WTC11 (cell line): ENCODE data around the gene H2AZ2. TPM values are rescaled to one million over a fixed set of nuclear protein-coding genes. Genes with fewer than 3 reads are reported as not detected.

Source experiments
- ATAC-seq: fragments of 200-7000 bp; cut with Tn5 transposase; 2 replicates; pipeline ENCODE4 v1.10.0; 2021; ENCODE audit warnings: mild to moderate bottlenecking, moderate library complexity
- CTCF ChIA-PET: fragments of 300-600 bp; sonication (Branson Sonifier 250); formaldehyde crosslinking; loops from one replicate; lab custom pipeline; 2021; ENCODE audit warnings: antibody characterized with exemption; lab: Charles Lee
- POLR2A ChIA-PET: fragments of 350-600 bp; sonication (Branson Sonifier 250); formaldehyde crosslinking; loops from one replicate; lab custom pipeline; 2021; ENCODE audit warnings: antibody characterized with exemption; lab: Charles Lee
- DNase-seq: peaks from one replicate; pipeline ENCODE4 v3.0.0; 2021; ENCODE audit warnings: low spot score
- H3K27ac Mint-ChIP-seq: 2 replicates; pipeline ENCODE4 v1.8.0; 2021; ENCODE audit warnings: mixed read lengths
- H3K27me3 Mint-ChIP-seq: 2 replicates; pipeline ENCODE4 v1.8.0; 2021; ENCODE audit warnings: low read depth, mild to moderate bottlenecking, moderate library complexity, mixed read lengths
- H3K36me3 Mint-ChIP-seq: 2 replicates; pipeline ENCODE4 v1.8.0; 2021; ENCODE audit warnings: mixed read lengths
- H3K4me1 Mint-ChIP-seq: 2 replicates; pipeline ENCODE4 v1.8.0; 2022; ENCODE audit warnings: mixed read lengths
- H3K4me3 Mint-ChIP-seq: 2 replicates; pipeline ENCODE4 v1.8.0; 2021; ENCODE audit warnings: mild to moderate bottlenecking, moderate library complexity, mixed read lengths
- H3K9me3 Mint-ChIP-seq: 2 replicates; pipeline ENCODE4 v1.8.0; 2021; ENCODE audit warnings: mixed read lengths
- ATF1 ChIP-seq: sonication (generic); formaldehyde crosslinking; IDR thresholded peaks from 2 replicates; pipeline ENCODE4 v1.8.1; 2023; ENCODE audit warnings: mild to moderate bottlenecking, moderate library complexity, missing genetic modification reagents
- CDX4 ChIP-seq: fragments of 250-450 bp; sonication (Bioruptor Pico); IDR thresholded peaks from 2 replicates; pipeline ENCODE4 v1.9.0; 2021; ENCODE audit warnings: moderate library complexity, mild to moderate bottlenecking, inconsistent platforms, borderline replicate concordance
- EMX1 ChIP-seq: fragments of 250-450 bp; sonication (Bioruptor Pico); IDR thresholded peaks from 2 replicates; pipeline ENCODE4 v1.8.0; 2021; ENCODE audit warnings: mild to moderate bottlenecking
- HMGXB4 ChIP-seq: sonication (generic); formaldehyde crosslinking; IDR thresholded peaks from 2 replicates; pipeline ENCODE4 v1.8.1; 2023; ENCODE audit warnings: mild to moderate bottlenecking, moderate library complexity, missing genetic modification reagents
- MAX ChIP-seq: sonication (generic); formaldehyde crosslinking; IDR thresholded peaks from 2 replicates; pipeline ENCODE4 v1.8.0; 2022; ENCODE audit warnings: mild to moderate bottlenecking, missing genetic modification reagents
- NR3C1 ChIP-seq: sonication (generic); formaldehyde crosslinking; conservative IDR thresholded peaks from 2 replicates; pipeline ENCODE4 v1.8.1; 2023; ENCODE audit warnings: low read depth, mild to moderate bottlenecking, missing genetic modification reagents
- PRDM15 ChIP-seq: sonication (generic); formaldehyde crosslinking; IDR thresholded peaks from 2 replicates; pipeline ENCODE4 v1.8.0; 2022; ENCODE audit warnings: missing genetic modification reagents
- USF1 ChIP-seq: sonication (generic); formaldehyde crosslinking; IDR thresholded peaks from 2 replicates; pipeline ENCODE4 v1.8.0; 2022; ENCODE audit warnings: mild to moderate bottlenecking, missing genetic modification reagents
- ZBTB21 ChIP-seq: sonication (generic); formaldehyde crosslinking; IDR thresholded peaks from 2 replicates; pipeline ENCODE4 v1.8.1; 2023; ENCODE audit warnings: mild to moderate bottlenecking, missing genetic modification reagents, borderline replicate concordance
- ZNF263 ChIP-seq: sonication (generic); formaldehyde crosslinking; IDR thresholded peaks from 2 replicates; pipeline ENCODE4 v1.8.1; 2022; ENCODE audit warnings: low read depth, mild to moderate bottlenecking, moderate library complexity, missing genetic modification reagents
- ZNF416 ChIP-seq: fragments of 250-450 bp; sonication (Bioruptor Pico); IDR thresholded peaks from 2 replicates; pipeline ENCODE4 v1.9.0; 2021; ENCODE audit warnings: mild to moderate bottlenecking, inconsistent platforms
- total RNA-seq: library from RNA; stranded (reverse); gene quantifications from 3 replicates; pipeline ENCODE4 v1.2.3, GENCODE V29; 2021
- TF ChIP-seq, protein P1 (sequence below): sonication (generic); formaldehyde crosslinking; IDR thresholded peaks from 2 replicates; pipeline ENCODE4 v1.8.1; 2022; ENCODE audit warnings: mild to moderate bottlenecking, missing genetic modification reagents, moderate library complexity, borderline replicate concordance
- TF ChIP-seq, protein P2 (sequence below): sonication (generic); formaldehyde crosslinking; IDR thresholded peaks from 2 replicates; pipeline ENCODE4 v1.8.1; 2023; ENCODE audit warnings: mild to moderate bottlenecking, missing genetic modification reagents, moderate library complexity

The H2AZ2 gene
- total RNA-seq, 1 experiment from 2014 or later, result 178 TPM

GRCh38 chr7:44783407-44783806 is 64.5 kb downstream of the H2AZ2 start (continued):
- no peak for TF ChIP-seq PRDM15 (CRISPR knock-in tag)
- TF ChIP-seq HMGXB4, result no peak

GRCh38 chr7:44782460-44782859 is 65.4 kb downstream of the H2AZ2 start:
- POLR2A ChIA-PET, result no interaction called here
- no peak overlapping the region for H3K4me3 Mint-ChIP-seq
- peaks cover 13% of the 10 kb centered on the region for H3K9me3 Mint-ChIP-seq
- CTCF ChIA-PET, result no interaction called here
- no peak for DNase-seq
- H3K36me3 Mint-ChIP-seq, result no peaks in the 10 kb centered on the region; the same call in 1 of the 2 replicates
- H3K4me1 Mint-ChIP-seq, result no peaks in the 10 kb centered on the region
- H3K27ac Mint-ChIP-seq, result no peak overlapping the region
- TF ChIP-seq, protein P1, sequence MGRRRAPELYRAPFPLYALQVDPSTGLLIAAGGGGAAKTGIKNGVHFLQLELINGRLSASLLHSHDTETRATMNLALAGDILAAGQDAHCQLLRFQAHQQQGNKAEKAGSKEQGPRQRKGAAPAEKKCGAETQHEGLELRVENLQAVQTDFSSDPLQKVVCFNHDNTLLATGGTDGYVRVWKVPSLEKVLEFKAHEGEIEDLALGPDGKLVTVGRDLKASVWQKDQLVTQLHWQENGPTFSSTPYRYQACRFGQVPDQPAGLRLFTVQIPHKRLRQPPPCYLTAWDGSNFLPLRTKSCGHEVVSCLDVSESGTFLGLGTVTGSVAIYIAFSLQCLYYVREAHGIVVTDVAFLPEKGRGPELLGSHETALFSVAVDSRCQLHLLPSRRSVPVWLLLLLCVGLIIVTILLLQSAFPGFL (CRISPR knock-in tag), result no peak
- TF ChIP-seq CDX4 (CRISPR knock-in tag), result no peak
- no peak for TF ChIP-seq ZNF416
- TF ChIP-seq, protein P2, sequence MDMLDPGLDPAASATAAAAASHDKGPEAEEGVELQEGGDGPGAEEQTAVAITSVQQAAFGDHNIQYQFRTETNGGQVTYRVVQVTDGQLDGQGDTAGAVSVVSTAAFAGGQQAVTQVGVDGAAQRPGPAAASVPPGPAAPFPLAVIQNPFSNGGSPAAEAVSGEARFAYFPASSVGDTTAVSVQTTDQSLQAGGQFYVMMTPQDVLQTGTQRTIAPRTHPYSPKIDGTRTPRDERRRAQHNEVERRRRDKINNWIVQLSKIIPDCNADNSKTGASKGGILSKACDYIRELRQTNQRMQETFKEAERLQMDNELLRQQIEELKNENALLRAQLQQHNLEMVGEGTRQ, result no peak
- TF ChIP-seq PRDM15 (CRISPR knock-in tag), result no peak
- no peak for TF ChIP-seq MAX (CRISPR knock-in tag)
- TF ChIP-seq EMX1, result no peak
- TF ChIP-seq ZNF263 (CRISPR knock-in tag), result no peak
- no peak for TF ChIP-seq USF1 (CRISPR knock-in tag)
- TF ChIP-seq ATF1 (CRISPR knock-in tag), result no peak
- no peak for TF ChIP-seq NR3C1 (CRISPR knock-in tag)
- no peak for TF ChIP-seq ZBTB21 (CRISPR knock-in tag)
- ATAC-seq, result no peak
- H3K27me3 Mint-ChIP-seq, result peaks cover 9% of the 10 kb centered on the region

Other genes starting within 250 kb of the H2AZ2 start
- 79.6 to 90.5 TPM (median 89.7 TPM) in 3 replicates for gene OGDH, start 241.5 kb downstream of the H2AZ2 start, total RNA-seq
- gene ZMIZ2, start 99.2 kb downstream of the H2AZ2 start, total RNA-seq, result 97.0 to 102 TPM (median 99.1 TPM) in 3 replicates
- 2,465 to 2,581 TPM (median 2,516 TPM) in 3 replicates for gene PPIA, start 51.4 kb downstream of the H2AZ2 start, total RNA-seq
- gene PURB, start 37.4 kb upstream of the H2AZ2 start, total RNA-seq, result 22.0 to 22.5 TPM (median 22.1 TPM) in 3 replicates
- 0.41 to 0.48 TPM (median 0.46 TPM) in 3 replicates for gene MYO1G, start 130.9 kb upstream of the H2AZ2 start, total RNA-seq
- 30.7 to 32.7 TPM (median 32.0 TPM) in 3 replicates for gene CCM2, start 152.1 kb upstream of the H2AZ2 start, total RNA-seq
- gene NACAD, start 240.9 kb upstream of the H2AZ2 start, total RNA-seq, result 5.5 to 6.0 TPM (median 5.7 TPM) in 3 replicates